Measurements from ENCODE around the gene CAMKMT. TPM values are rescaled to one million over a fixed set of nuclear protein-coding genes. Genes with fewer than 3 reads are reported as not detected.

Gene CAMKMT
- total RNA-seq, 4 donors from 2014 or later = 2.6 to 9.5 (median 5.2) TPM

GRCh38 chr2:44510246-44510645, 148.5 kb downstream of the CAMKMT start:
- Histone ChIP-seq H3K4me3 (no peak overlapping the region), H3K27ac (no peak overlapping the region), H3K9me3 (no peaks in the 10 kb centered on the region), H3K36me3 (no peaks in the 10 kb centered on the region), H3K4me1 (no peaks in the 10 kb centered on the region), H3K27me3 (no peaks in the 10 kb centered on the region)
- intact Hi-C loops (cut with DNase I; ENCODE audit: low total_unique reads) = no loop called here
- ATAC-seq (no peak), DNase-seq (no peak)
- in situ Hi-C loops (cut with MboI; ENCODE audit: low sequenced_read_pairs in 4 of 4) = no loop called here
- no peak for TF ChIP-seq CTCF (IDR thresholded peaks at IDR 0.05 in 4 of 5, conservative IDR thresholded peaks at IDR 0.05 in 1 of 5)
- TF ChIP-seq POLR2A (IDR thresholded peaks at IDR 0.05) = no peak

- H3K27ac ChIP-seq = no peak overlapping the region
- TF ChIP-seq POLR2A (IDR thresholded peaks at IDR 0.05) = no peak
- TF ChIP-seq CTCF (IDR thresholded peaks at IDR 0.05 in 4 of 5, conservative IDR thresholded peaks at IDR 0.05 in 1 of 5) = no peak
- no peaks in the 10 kb centered on the region for H3K9me3 ChIP-seq
- H3K36me3 ChIP-seq = no peaks in the 10 kb centered on the region
- H3K27me3 ChIP-seq = no peaks in the 10 kb centered on the region
- ATAC-seq = no peak
- no peak for DNase-seq
- no peaks in the 10 kb centered on the region for H3K4me1 ChIP-seq
- in situ Hi-C loops (cut with MboI; ENCODE audit: low sequenced_read_pairs in 4 of 4) = no loop called here
- intact Hi-C loops (cut with DNase I; ENCODE audit: low total_unique reads) = no loop called here
- no peak overlapping the region for H3K4me3 ChIP-seq
These were observed 153.7 kb downstream of the CAMKMT start for GRCh38 chr2:44515416-44515815.

- Histone ChIP-seq H3K36me3 (no peaks in the 10 kb centered on the region), H3K27me3 (no peaks in the 10 kb centered on the region)
These were observed 157.3 kb downstream of the CAMKMT start for GRCh38 chr2:44519026-44519425.

GRCh38 chr2:44522846-44523245, 161.1 kb downstream of the CAMKMT start:
- Histone ChIP-seq H3K27me3 (no peaks in the 10 kb centered on the region), H3K4me1 (no peaks in the 10 kb centered on the region), H3K27ac (no peak overlapping the region), H3K4me3 (no peak overlapping the region), H3K9me3 (peaks cover 0 to 8% (median 3%) of the 10 kb centered on the region in 3 donors), H3K36me3 (no peaks in the 10 kb centered on the region)
- TF ChIP-seq POLR2A (IDR thresholded peaks at IDR 0.05) (no peak), CTCF (IDR thresholded peaks at IDR 0.05 in 4 of 5, conservative IDR thresholded peaks at IDR 0.05 in 1 of 5) (no peak)
- in situ Hi-C loops (cut with MboI; ENCODE audit: low sequenced_read_pairs in 4 of 4) (no loop called here), intact Hi-C loops (cut with DNase I; ENCODE audit: low total_unique reads) (no loop called here)
- ATAC-seq (no peak), DNase-seq (no peak)

More at GRCh38 chr2:44519026-44519425, 157.3 kb downstream of the CAMKMT start:
- ATAC-seq = no peak
- peaks cover 0 to 8% (median 3%) of the 10 kb centered on the region in 3 donors for H3K9me3 ChIP-seq
- DNase-seq = no peak
- H3K27ac ChIP-seq = no peak overlapping the region
- in situ Hi-C loops (cut with MboI; ENCODE audit: low sequenced_read_pairs in 4 of 4) (no loop called here), intact Hi-C loops (cut with DNase I; ENCODE audit: low total_unique reads) (no loop called here)
- H3K4me1 ChIP-seq = no peaks in the 10 kb centered on the region
- TF ChIP-seq POLR2A (IDR thresholded peaks at IDR 0.05) = no peak
- no peak for TF ChIP-seq CTCF (IDR thresholded peaks at IDR 0.05 in 4 of 5, conservative IDR thresholded peaks at IDR 0.05 in 1 of 5)
- no peak overlapping the region for H3K4me3 ChIP-seq

- in situ Hi-C loops (cut with MboI; ENCODE audit: low sequenced_read_pairs in 4 of 4) (no loop called here), intact Hi-C loops (cut with DNase I; ENCODE audit: low total_unique reads) (no loop called here)
- H3K27me3 ChIP-seq = no peaks in the 10 kb centered on the region
- H3K4me1 ChIP-seq = no peaks in the 10 kb centered on the region
- H3K4me3 ChIP-seq = no peak overlapping the region
- DNase-seq (no peak), ATAC-seq (no peak)
- no peak overlapping the region for H3K27ac ChIP-seq
- TF ChIP-seq CTCF (IDR thresholded peaks at IDR 0.05 in 4 of 5, conservative IDR thresholded peaks at IDR 0.05 in 1 of 5) = no peak
- no peak for TF ChIP-seq POLR2A (IDR thresholded peaks at IDR 0.05)
- no peaks in the 10 kb centered on the region for H3K36me3 ChIP-seq
- peaks cover 0 to 8% (median 3%) of the 10 kb centered on the region in 3 donors for H3K9me3 ChIP-seq
These were observed 162.7 kb downstream of the CAMKMT start for GRCh38 chr2:44524347-44524926.

Data from gastrocnemius medialis (tissue), 4 donors.